SH-SY5Y (cell line): ENCODE measurements around the gene KRT77.

Experiments
- GATA2 ChIP-seq: IDR thresholded peaks from 2 replicates; pipeline ENCODE4 v1.6.1; 2011; ENCODE audit warnings: mild to moderate bottlenecking, low read depth, low read length
- GATA3 ChIP-seq: IDR thresholded peaks from 2 replicates; pipeline ENCODE4 v1.6.1; 2011; ENCODE audit warnings: low read depth, mild to moderate bottlenecking, low read length, moderate library complexity

GRCh38 chr12:52713960-52714886, 10.9 kb upstream of the KRT77 start:
- no peak for TF ChIP-seq GATA3
- TF ChIP-seq GATA2 = no peak
